Endothelial cell of umbilical vein (primary cell): ENCODE data around the gene DIO3. TPM values are rescaled to one million over a fixed set of nuclear protein-coding genes. Genes with fewer than 3 reads are reported as not detected.

Experiments used
- BruUV-seq: library from RNA; stranded (reverse); fragments of 400-500 nt; replicated peaks from 2 replicates; lab custom pipeline; 2021; lab: Mats Ljungman, UMichigan
- CTCF ChIA-PET: fragments of 300-600, 350-600 bp; sonication (Branson Sonifier 250); formaldehyde crosslinking; loops from one replicate; lab custom pipeline; 2021; ENCODE audit warnings: antibody characterized with exemption, inconsistent platforms; lab: Charles Lee
- POLR2A ChIA-PET: fragments of 300-600, 350-600 bp; sonication (Branson Sonifier 250); formaldehyde crosslinking; loops from one replicate; lab custom pipeline; 2021; ENCODE audit warnings: antibody characterized with exemption, inconsistent platforms; lab: Charles Lee
- DNase-seq: peaks from one replicate; pipeline ENCODE4 v3.0.0-alpha.2; 2011; ENCODE audit warnings: low read depth, low spot score
- FAIRE-seq: peaks from 2 replicates; lab custom pipeline; 2011; peaks lifted over from hg19 to GRCh38; lab: Jason Lieb, UNC
- H2AFZ ChIP-seq: 2 replicates; pipeline ENCODE4 v1.6.0; 2012; ENCODE audit warnings: low read depth, low read length, control low read depth, inconsistent platforms
- H3K27ac ChIP-seq: 2 replicates; pipeline ENCODE4 v1.5.1; 2011; ENCODE audit warnings: low read depth, mild to moderate bottlenecking, control low read depth, low read length, moderate library complexity; ENCODE audit not compliant: insufficient read depth
- H3K27me3 ChIP-seq, 2 experiments: 2 replicates each; pipeline versions ENCODE4 v1.6.0 to v1.6.1; 2011; ENCODE audit warnings: low read length in 2 of 2, mixed read lengths in 1 of 2; ENCODE audit not compliant: control insufficient read depth in 2 of 2, insufficient read depth in 2 of 2
- H3K36me3 ChIP-seq, 2 experiments: 2 replicates in 1 of 2; 3 replicates in 1 of 2; pipeline ENCODE4 v1.5.1; 2011; ENCODE audit warnings: low read length in 2 of 2, mild to moderate bottlenecking in 1 of 2, moderate library complexity in 1 of 2; ENCODE audit not compliant: control insufficient read depth in 2 of 2, insufficient read depth in 2 of 2; ENCODE audit errors: extremely low read depth in 1 of 2
- H3K4me1 ChIP-seq: 3 replicates; pipeline ENCODE4 v1.5.1; 2011; ENCODE audit warnings: mild to moderate bottlenecking, low read length; ENCODE audit not compliant: control insufficient read depth, insufficient read depth; ENCODE audit errors: extremely low read depth
- H3K4me2 ChIP-seq: 2 replicates; pipeline ENCODE4 v1.6.1; 2011; ENCODE audit warnings: low read length, control low read depth, mixed read lengths; ENCODE audit not compliant: insufficient read depth
- H3K4me3 ChIP-seq, 3 experiments: fragments of 200-600 bp in 1 of 3; sonication (generic), shearing (Covaris generic) in 1 of 3; replicated peaks in 1 of 3; 2 replicates each; pipeline ENCODE4 v1.5.1; 2011 to 2016; ENCODE audit warnings: control low read depth in 3 of 3, low read length in 3 of 3, mild to moderate bottlenecking in 2 of 3, inconsistent platforms in 1 of 3, low read depth in 1 of 3, moderate library complexity in 1 of 3; ENCODE audit not compliant: insufficient read depth in 1 of 3
- H3K79me2 ChIP-seq: 2 replicates; pipeline ENCODE4 v1.6.0; 2012; ENCODE audit warnings: low read length, inconsistent platforms; ENCODE audit not compliant: control insufficient read depth, insufficient read depth
- H3K9ac ChIP-seq: replicated peaks from 2 replicates; pipeline ENCODE3; 2011; ENCODE audit warnings: low read length, control low read depth; ENCODE audit not compliant: insufficient read depth; ENCODE audit errors: extremely low read depth
- H3K9me1 ChIP-seq: replicated peaks from 3 replicates; pipeline ENCODE4 v1.6.0; 2011; ENCODE audit warnings: mild to moderate bottlenecking, low read length; ENCODE audit not compliant: control insufficient read depth, insufficient read depth; ENCODE audit errors: extremely low read depth
- H3K9me3 ChIP-seq: replicated peaks from 2 replicates; pipeline ENCODE4 v1.5.1; 2012; ENCODE audit warnings: low read length, inconsistent platforms; ENCODE audit not compliant: control insufficient read depth, insufficient read depth
- H4K20me1 ChIP-seq: replicated peaks from 2 replicates; pipeline ENCODE3; 2011; ENCODE audit warnings: mild to moderate bottlenecking, low read length; ENCODE audit not compliant: control insufficient read depth, insufficient read depth; ENCODE audit errors: extremely low read depth
- EZH2 ChIP-seq: IDR thresholded peaks from 2 replicates; pipeline ENCODE4 v1.6.1; 2012; ENCODE audit warnings: borderline replicate concordance, low read depth, mild to moderate bottlenecking, moderate library complexity, low read length, inconsistent platforms; ENCODE audit not compliant: severe bottlenecking
- FOS ChIP-seq: IDR thresholded peaks from 2 replicates; pipeline ENCODE4 v1.6.1; 2011; ENCODE audit warnings: mild to moderate bottlenecking, low read length, moderate library complexity, borderline replicate concordance; ENCODE audit not compliant: insufficient read depth
- GATA2 ChIP-seq: IDR thresholded peaks from 2 replicates; pipeline ENCODE4 v1.7.0; 2011; ENCODE audit warnings: low read depth, mild to moderate bottlenecking, moderate library complexity, mixed read lengths, low read length; ENCODE audit not compliant: insufficient read length, insufficient read depth
- JUN ChIP-seq: IDR thresholded peaks from 2 replicates; pipeline ENCODE4 v1.6.1; 2011; ENCODE audit warnings: borderline replicate concordance, low read depth; ENCODE audit not compliant: insufficient read length, insufficient read depth
- MAX ChIP-seq: IDR thresholded peaks from 2 replicates; pipeline ENCODE4 v1.6.1; 2011; ENCODE audit not compliant: insufficient read depth, insufficient read length
- POLR2A ChIP-seq: IDR thresholded peaks from 2 replicates; pipeline ENCODE4 v1.6.1; 2012; ENCODE audit warnings: low read depth, mild to moderate bottlenecking, control low read depth, low read length
- POLR2AphosphoS5 ChIP-seq: IDR thresholded peaks from 2 replicates; pipeline ENCODE4 v1.6.1; 2012; ENCODE audit warnings: low read depth, mild to moderate bottlenecking, control low read depth, low read length, moderate library complexity; ENCODE audit not compliant: insufficient read depth
- dilution Hi-C: fragments of 300-500 bp; cut with MboI; formaldehyde crosslinking; loops from one replicate; pipeline ENCODE4 v1.15.0; 2019; ENCODE audit warnings: low sequenced_read_pairs; ENCODE audit not compliant: extremely low pct_ligation_motif_present
- intact Hi-C: fragments of 100-400 bp; cut with micrococcal nuclease; formaldehyde crosslinking; loops from one replicate; pipeline ENCODE4 v1.10.0; 2022
- polyA plus RNA-seq, 4 experiments: library from polyadenylated mRNA; depleted of rRNA in 3 of 4; stranded (reverse) in 3 of 4; unstranded in 1 of 4; fragments of >200 nt; gene quantifications; 2 replicates each; pipeline versions ENCODE4 v1.2.1 to v1.2.3, GENCODE V29; 2011 to 2012; ENCODE audit warnings: missing spikeins in 1 of 4
- total RNA-seq: library from RNA; stranded (reverse); gene quantifications from 2 replicates; pipeline ENCODE4 v1.2.3, GENCODE V29; 2021
- TF ChIP-seq, protein P1 (sequence below), 2 donors: IDR thresholded peaks; 1 replicate in 1 of 2; 2 replicates in 1 of 2; pipeline ENCODE4 v1.5.1; 2011; ENCODE audit warnings: low read length in 2 of 2, mild to moderate bottlenecking in 2 of 2, moderate library complexity in 2 of 2, control low read depth in 1 of 2, inconsistent platforms in 1 of 2, low read depth in 1 of 2; ENCODE audit not compliant: insufficient read depth in 1 of 2; ENCODE audit errors: extremely low read depth in 1 of 2

DIO3 gene
- total and polyA plus RNA-seq, 2 donors (not counting 3 experiments of a cell fraction or from before 2014, with no cell fraction given), result not detected

DNA sequence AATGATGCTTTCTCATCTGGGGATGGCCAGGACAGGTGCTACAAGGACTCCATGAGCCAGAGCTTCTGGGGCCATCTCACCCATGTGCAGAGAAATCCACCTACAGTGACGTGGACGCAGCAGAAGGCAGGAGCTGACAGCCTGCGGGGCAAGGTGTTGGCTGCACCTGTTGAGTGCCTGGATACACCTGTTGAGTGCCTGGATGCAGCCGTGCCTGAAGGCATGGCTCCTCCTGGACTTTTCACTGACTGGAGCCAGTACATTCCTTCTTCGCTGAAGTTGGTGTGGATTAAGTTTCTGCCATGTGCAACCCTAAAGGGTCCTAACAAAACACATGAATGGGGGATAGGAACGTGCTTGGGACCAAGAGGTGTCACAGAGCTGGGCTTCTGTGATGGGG lies 7.4 kb upstream of the DIO3 start:
- Histone ChIP-seq H3K27ac (no peak overlapping the region), H2AFZ (no peak overlapping the region), H3K27me3 (peaks cover 4 to 9% of the 10 kb centered on the region in 2 experiments), H3K79me2 (no peaks in the 10 kb centered on the region), H3K9ac (no peak overlapping the region), H3K4me1 (no peaks in the 10 kb centered on the region), H3K4me2 (no peak overlapping the region), H4K20me1 (no peaks in the 10 kb centered on the region), H3K9me3 (no peaks in the 10 kb centered on the region), H3K4me3 (no peak overlapping the region), H3K9me1 (no peaks in the 10 kb centered on the region), H3K36me3 (no peaks in the 10 kb centered on the region)
- ChIA-PET CTCF (no interaction called here), POLR2A (no interaction called here)
- dilution Hi-C loops, result no loop called here
- no peak for TF ChIP-seq POLR2A
- TF ChIP-seq MAX, result no peak
- TF ChIP-seq GATA2, result no peak
- no peak for TF ChIP-seq POLR2AphosphoS5
- no peak for TF ChIP-seq EZH2
- no peak for TF ChIP-seq FOS
- TF ChIP-seq, protein P1, sequence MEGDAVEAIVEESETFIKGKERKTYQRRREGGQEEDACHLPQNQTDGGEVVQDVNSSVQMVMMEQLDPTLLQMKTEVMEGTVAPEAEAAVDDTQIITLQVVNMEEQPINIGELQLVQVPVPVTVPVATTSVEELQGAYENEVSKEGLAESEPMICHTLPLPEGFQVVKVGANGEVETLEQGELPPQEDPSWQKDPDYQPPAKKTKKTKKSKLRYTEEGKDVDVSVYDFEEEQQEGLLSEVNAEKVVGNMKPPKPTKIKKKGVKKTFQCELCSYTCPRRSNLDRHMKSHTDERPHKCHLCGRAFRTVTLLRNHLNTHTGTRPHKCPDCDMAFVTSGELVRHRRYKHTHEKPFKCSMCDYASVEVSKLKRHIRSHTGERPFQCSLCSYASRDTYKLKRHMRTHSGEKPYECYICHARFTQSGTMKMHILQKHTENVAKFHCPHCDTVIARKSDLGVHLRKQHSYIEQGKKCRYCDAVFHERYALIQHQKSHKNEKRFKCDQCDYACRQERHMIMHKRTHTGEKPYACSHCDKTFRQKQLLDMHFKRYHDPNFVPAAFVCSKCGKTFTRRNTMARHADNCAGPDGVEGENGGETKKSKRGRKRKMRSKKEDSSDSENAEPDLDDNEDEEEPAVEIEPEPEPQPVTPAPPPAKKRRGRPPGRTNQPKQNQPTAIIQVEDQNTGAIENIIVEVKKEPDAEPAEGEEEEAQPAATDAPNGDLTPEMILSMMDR (IDR thresholded peaks at IDR 0.05; ENCODE audit: extremely low read depth in 1 of 2, insufficient read depth in 1 of 2, low read depth in 1 of 2, low read length in 2 of 2), result no peak
- TF ChIP-seq JUN, result no peak
- intact Hi-C loops, result no loop called here
- DNase-seq (no peak), FAIRE-seq (no peak)
- no TSS peak for BruUV-seq
